AG10803 (cell line): Measurements from ENCODE around the gene MACROH2A1.

ENCODE experiments used
- DNase-seq: peaks from one replicate; pipeline ENCODE4 v3.0.0; 2010; ENCODE audit warnings: low read depth
- H3K4me3 ChIP-seq: 2 replicates; pipeline ENCODE4 v1.5.1; 2011; ENCODE audit warnings: mild to moderate bottlenecking, low read length, control low read depth
- TF ChIP-seq, protein P1 (sequence below): conservative IDR thresholded peaks from 2 replicates; pipeline ENCODE4 v1.5.1; 2011; ENCODE audit warnings: mild to moderate bottlenecking, low read length, control low read depth, inconsistent platforms

Gene MACROH2A1

DNA sequence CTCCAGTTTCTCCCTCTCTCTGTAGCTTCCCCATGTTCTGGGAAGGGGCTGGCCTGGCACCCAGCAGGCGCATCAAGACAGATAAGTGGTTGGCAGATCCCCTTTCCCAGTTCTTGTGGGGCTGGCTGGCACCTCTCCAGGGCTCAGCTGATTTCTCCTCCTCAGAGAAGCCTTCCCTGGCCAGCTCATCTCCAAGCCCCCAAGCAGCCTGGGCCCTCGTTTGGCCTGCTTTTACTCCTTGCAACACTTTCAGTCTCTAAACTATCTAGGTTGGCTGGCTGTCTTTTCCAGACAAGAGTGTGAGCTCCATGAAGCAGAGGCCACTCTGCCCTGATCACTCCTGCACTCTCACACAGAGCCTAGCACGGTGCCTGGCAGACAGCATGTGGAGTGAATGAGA is 13.5 kb downstream of the MACROH2A1 start:
- TF ChIP-seq, protein P1, sequence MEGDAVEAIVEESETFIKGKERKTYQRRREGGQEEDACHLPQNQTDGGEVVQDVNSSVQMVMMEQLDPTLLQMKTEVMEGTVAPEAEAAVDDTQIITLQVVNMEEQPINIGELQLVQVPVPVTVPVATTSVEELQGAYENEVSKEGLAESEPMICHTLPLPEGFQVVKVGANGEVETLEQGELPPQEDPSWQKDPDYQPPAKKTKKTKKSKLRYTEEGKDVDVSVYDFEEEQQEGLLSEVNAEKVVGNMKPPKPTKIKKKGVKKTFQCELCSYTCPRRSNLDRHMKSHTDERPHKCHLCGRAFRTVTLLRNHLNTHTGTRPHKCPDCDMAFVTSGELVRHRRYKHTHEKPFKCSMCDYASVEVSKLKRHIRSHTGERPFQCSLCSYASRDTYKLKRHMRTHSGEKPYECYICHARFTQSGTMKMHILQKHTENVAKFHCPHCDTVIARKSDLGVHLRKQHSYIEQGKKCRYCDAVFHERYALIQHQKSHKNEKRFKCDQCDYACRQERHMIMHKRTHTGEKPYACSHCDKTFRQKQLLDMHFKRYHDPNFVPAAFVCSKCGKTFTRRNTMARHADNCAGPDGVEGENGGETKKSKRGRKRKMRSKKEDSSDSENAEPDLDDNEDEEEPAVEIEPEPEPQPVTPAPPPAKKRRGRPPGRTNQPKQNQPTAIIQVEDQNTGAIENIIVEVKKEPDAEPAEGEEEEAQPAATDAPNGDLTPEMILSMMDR, result no peak
- no peak for DNase-seq
- H3K4me3 ChIP-seq, result no peak overlapping the region

DNA sequence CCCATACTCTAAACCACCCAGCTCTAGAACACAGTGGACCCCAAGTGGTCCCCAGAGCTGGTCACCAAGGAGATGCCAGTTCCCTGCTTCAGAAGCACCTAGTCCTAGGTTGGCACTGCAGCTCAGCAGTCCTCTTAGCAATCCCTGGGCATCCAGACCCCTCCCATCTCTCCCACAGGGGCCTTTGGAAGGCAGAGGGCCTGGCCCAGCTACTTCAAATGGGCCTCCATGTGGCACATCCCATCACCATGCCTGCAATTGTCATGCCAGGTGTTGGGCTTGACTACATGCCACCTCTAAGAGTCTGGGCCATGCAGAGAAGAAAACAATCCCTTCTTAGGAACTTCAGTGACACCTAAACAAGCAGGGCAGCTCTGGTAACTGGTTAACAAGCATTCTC is 14.1 kb downstream of the MACROH2A1 start:
- TF ChIP-seq, protein P1, result no peak
- H3K4me3 ChIP-seq, result no peak overlapping the region
- no peak for DNase-seq

DNA sequence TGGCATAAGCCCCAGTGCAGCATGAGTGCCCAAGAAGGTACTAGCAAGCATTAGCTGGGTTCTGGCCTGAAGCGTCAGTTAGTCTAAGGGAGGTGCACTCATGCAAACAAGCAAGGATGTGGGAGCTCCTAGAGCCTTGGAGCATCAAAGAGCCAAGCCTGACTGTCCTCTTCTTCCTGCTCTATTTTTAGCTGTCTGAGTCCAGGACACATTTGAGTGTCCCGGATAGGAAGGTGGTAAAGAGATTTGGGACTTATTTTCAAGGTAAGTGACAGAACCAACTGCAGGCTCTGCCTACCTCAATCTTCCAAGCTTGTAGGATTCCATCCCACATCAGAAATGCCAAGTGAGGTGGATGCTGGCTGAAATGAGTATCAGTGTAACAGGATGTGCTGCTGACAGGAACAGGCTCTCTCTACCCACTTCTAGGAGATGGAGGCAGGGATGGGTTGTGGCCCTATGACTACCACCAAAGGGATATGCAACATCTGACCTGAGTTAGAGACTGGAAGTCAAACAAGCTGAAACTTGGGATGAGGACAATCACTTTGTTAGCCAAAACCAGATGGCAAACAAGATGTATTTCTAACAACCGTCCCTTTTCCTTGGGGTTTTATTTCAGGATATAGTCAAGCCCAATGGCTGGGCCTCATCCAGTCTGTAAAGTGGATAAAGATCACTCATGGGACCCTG is 15.1 kb downstream of the MACROH2A1 start:
- TF ChIP-seq, protein P1, result no peak
- H3K4me3 ChIP-seq, result no peak overlapping the region
- peak; percentile 53 for DNase-seq

DNA sequence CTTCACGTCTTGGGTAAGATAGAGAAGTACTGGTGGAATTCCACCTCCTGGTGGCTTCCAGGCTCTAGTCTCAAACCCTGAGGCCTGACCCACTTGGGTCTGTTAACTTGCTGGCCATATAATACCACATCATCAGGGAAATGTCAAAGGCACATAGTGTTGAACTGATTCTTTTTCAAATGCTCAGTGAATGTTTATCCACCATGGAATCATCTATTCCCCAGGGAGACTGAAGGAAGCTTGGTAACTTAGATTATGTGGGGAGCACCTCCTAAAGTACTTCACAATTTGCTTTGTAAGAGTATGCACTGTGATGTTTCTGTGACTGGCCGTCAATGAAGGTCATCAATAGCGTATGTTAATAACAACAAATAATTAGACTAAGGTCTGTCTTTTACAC is 16.1 kb downstream of the MACROH2A1 start:
- TF ChIP-seq, protein P1, result no peak
- no peak for DNase-seq
- H3K4me3 ChIP-seq, result no peak overlapping the region

DNA sequence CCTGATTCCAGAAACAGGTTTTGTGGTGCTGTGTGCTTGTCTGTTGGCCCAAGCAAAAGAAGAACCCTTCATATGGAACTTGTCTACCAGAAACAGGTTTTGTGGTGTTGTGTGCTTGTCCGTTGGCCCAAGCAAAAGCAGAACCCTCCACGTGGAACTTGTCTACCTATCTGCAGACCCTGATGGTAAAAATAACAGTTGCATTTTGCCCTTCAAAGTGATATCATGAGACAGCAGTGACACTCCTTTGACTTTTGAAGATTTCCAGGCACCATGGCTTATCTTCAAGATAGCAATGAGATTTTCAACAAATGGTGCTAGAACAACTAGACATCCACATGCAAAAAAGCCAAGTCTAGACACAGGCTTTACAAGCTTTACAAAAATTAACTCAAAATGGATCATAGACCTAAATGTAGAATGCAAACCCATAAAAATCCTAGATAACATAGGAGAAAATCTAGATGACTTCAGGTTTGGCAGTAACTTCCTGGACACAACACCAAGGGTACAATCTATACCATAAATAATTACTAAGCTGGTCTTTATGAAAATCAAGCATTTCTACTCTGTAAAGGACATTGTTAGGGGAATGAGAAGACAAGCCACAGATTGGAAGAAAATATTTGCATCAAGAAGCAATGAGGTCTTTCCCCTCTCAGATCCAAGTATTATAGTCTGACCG is 16.8 kb downstream of the MACROH2A1 start:
- no peak for DNase-seq
- no peak overlapping the region for H3K4me3 ChIP-seq
- TF ChIP-seq, protein P1, result no peak

DNA sequence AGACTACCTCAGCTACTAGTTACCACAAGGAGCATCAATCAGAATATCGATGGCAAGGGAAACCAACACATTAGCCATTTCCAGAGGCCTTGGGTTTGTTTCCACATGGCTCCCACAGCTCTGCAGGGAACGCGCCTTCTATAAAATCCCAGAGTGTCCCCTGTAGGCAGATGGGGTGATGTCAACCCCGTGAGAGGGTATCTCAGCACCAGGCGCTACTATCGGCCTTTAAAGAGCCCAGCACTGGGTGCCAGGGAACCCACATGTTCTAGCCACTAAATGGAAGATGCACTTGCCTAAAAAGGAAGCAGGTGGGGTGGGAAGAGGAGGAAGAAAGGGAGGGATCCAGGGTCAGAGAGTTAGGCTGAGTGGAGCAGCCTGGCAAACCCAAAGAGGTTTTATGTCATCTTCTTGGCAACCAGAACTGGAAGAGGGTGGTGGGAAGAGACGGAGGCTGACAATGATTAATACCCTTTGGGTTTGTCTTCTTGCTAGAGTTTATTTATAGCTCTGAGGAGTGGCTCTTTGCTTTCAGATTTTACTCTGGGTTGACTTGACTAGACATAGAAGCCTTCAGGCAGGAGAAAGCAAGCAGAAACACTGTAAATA is 19.9 kb downstream of the MACROH2A1 start:
- no peak overlapping the region for H3K4me3 ChIP-seq
- DNase-seq, result peak; percentile 64
- TF ChIP-seq, protein P1, result no peak
